Limb (tissue), 2 donors: ENCODE measurements around the gene RBPJ.
"Not testable (repeated sequence)": the region's sequence is repeated elsewhere in the genome, so short reads cannot be mapped to it uniquely, and the experiment has no call there.

Experiments
- DNase-seq, 2 donors: peaks; one replicate each; pipeline ENCODE4 v3.0.0-alpha.2; 2016; ENCODE audit errors: extremely low spot score in 2 of 2

The RBPJ gene

GRCh38 chr4:26372076-26372475, 51.3 kb downstream of the RBPJ start:
- DNase-seq = no peak

GRCh38 chr4:26372525-26373172, 51.8 kb downstream of the RBPJ start:
- peak in 1 of 2 donors; percentile 52 for DNase-seq

GRCh38 chr4:26375551-26375950, 54.7 kb downstream of the RBPJ start:
- DNase-seq = no peak

- no peak for DNase-seq
These were observed 56.8 kb downstream of the RBPJ start for GRCh38 chr4:26377328-26378311.

GRCh38 chr4:26379837-26380236, 59.0 kb downstream of the RBPJ start:
- DNase-seq = no peak

GRCh38 chr4:26380740-26381139, 59.9 kb downstream of the RBPJ start:
- DNase-seq = no peak

- no peak for DNase-seq
These were observed 63.7 kb downstream of the RBPJ start for GRCh38 chr4:26384380-26385057.

- DNase-seq = no peak
These were observed 64.9 kb downstream of the RBPJ start for GRCh38 chr4:26385690-26386089.

GRCh38 chr4:26386386-26386785, 65.6 kb downstream of the RBPJ start:
- DNase-seq = no peak

- DNase-seq = no peak
These were observed 67.9 kb downstream of the RBPJ start for GRCh38 chr4:26388671-26389070.

- DNase-seq = no peak
These were observed 76.3 kb downstream of the RBPJ start for GRCh38 chr4:26397086-26397485.

GRCh38 chr4:26400132-26400531, 79.3 kb downstream of the RBPJ start:
- no peak for DNase-seq

- DNase-seq = not testable (repeated sequence)
These were observed 81.2 kb downstream of the RBPJ start for GRCh38 chr4:26402017-26402416.

GRCh38 chr4:26402458-26402857, 81.6 kb downstream of the RBPJ start:
- DNase-seq = no peak

GRCh38 chr4:26404743-26405206, 84.0 kb downstream of the RBPJ start:
- DNase-seq = no peak

- no peak for DNase-seq
These were observed 85.6 kb downstream of the RBPJ start for GRCh38 chr4:26406346-26406975.

GRCh38 chr4:26407476-26407875, 86.7 kb downstream of the RBPJ start:
- no peak for DNase-seq

- peak in 1 of 2 donors; percentile 70 for DNase-seq
These were observed 89.8 kb downstream of the RBPJ start for GRCh38 chr4:26410385-26411293.

- peak; percentile 40 to 52 for DNase-seq
These were observed 91.9 kb downstream of the RBPJ start for GRCh38 chr4:26412381-26413372.
